Gastrocnemius medialis (tissue), 4 donors: Measurements from ENCODE around the gene SMIM10L2A.

Experiments
- CTCF ChIP-seq, 5 experiments: fragments of 450-650 bp in 3 of 5; fragments of 200-600 bp in 2 of 5; sonication (generic) in 2 of 5; IDR thresholded peaks in 4 of 5; conservative IDR thresholded peaks in 1 of 5; 1 replicate in 4 of 5; 2 replicates in 1 of 5; pipeline ENCODE4 v1.5.1; 2016 to 2019; ENCODE audit warnings: antibody characterized with exemption in 5 of 5, mild to moderate bottlenecking in 3 of 5, moderate library complexity in 3 of 5
- POLR2A ChIP-seq, 2 donors: fragments of 450-650 bp; IDR thresholded peaks; one replicate each; pipeline ENCODE4 v1.6.1; 2017; ENCODE audit warnings: antibody characterized with exemption in 2 of 2, mild to moderate bottlenecking in 2 of 2, moderate library complexity in 2 of 2

DNA sequence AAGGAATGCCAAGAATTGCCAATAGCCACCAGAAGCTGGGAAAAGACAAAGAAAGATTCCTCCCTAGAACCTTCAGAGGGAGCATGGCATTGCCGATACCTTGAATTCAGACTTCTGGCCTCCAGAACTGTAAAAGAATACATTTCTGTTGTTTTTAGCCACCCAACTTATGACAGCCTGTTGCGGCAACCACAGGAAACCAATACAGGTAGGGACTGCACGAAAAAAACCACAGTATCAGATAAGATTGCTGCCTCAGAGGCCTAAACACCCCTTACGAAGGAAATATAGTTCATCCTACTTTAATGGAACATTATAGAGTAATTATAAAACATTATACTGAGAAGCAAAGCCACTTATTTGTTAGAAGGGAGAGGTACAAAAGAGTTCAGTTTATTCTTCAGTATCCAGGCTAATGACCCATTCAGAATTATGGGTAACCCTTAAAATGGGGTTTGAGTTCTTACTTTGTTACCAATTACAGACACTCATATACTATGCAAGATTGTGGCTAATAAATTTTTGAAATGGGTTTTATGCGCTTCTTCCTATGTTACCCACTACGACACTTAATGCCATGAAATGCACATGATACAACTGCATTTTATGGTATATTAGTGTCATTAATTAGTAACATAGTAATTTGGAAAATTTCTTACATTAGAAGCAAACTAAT lies 37.4 kb upstream of the SMIM10L2A start:
- TF ChIP-seq CTCF (IDR thresholded peaks at IDR 0.05 in 4 of 5, conservative IDR thresholded peaks at IDR 0.05 in 1 of 5) (no peak), POLR2A (IDR thresholded peaks at IDR 0.05) (no peak)
